SW 1271 (cell line): ENCODE data around the gene PILRA.
"Not testable (repeated sequence)": the region's sequence is repeated elsewhere in the genome, so short reads cannot be mapped to it uniquely, and the experiment has no call there.

Experiments
- DNase-seq, 2 experiments: peaks; one replicate each; lab custom pipeline; 2025; lab: John Stamatoyannopoulos, UW

Gene PILRA

DNA sequence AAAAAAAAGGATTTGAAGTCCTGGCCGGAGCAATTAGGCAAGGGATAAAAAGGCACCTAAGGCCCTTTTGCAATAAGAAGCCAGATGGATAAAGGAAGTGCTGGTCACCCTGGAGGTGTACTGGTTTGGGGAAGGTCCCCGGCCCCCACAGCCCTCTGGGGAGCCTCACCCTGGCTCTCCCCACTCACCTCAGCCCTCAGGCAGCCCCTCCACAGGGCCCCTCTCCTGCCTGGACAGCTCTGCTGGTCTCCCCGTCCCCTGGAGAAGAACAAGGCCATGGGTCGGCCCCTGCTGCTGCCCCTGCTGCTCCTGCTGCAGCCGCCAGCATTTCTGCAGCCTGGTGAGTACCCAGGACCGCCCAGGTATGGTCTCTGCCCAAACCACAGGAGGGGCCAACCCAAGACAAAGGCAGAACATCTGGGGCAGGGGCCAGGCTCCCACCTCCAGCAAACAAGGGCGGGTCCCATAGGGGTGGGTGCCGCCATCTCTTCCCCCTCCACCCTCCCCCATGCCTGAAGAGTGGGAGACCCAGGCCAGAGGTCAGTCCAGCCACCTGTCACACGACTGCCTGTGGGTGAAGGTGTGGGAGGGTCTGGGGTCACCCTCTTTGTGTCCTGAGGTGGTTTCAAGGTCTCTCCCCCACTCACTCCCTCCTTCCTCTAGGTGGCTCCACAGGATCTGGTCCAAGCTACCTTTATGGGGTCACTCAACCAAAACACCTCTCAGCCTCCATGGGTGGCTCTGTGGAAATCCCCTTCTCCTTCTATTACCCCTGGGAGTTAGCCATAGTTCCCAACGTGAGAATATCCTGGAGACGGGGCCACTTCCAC lies 15.0 kb upstream of the PILRA start, which contains the start of gene PILRB:
Gene PILRB, plus strand, starts transcription at position 91 of the 830 bp plus-strand sequence. Its CDS starts 186 bp downstream, at position 277.
- no peak for DNase-seq

- no peak for DNase-seq
Measured at GRCh38 chr7:100358857-100359212, 14.5 kb upstream of the PILRA start.

GRCh38 chr7:100360135-100360854 lies 13.0 kb upstream of the PILRA start:
- no peak for DNase-seq

- no peak for DNase-seq
Measured at GRCh38 chr7:100363098-100363497, 10.2 kb upstream of the PILRA start.

DNA sequence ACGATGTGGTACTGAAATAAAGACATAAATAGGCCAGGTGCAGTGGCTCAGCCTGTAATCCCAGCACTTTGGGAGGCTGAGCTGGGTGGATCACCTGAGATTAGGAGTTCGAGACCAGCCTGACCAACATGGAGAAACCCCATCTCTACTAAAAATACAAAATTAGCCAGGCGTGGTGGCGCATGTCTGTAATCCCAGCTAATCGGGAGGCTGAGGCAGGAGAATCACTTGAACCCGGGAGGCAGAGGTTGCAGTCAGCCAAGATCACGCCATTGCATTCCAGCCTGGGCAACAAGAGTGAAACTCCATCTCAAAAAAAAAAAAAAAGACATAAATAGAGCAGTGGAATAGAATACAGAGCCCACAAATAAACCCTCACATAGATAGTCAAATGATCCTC lies 9.5 kb upstream of the PILRA start:
- not testable (repeated sequence) for DNase-seq

GRCh38 chr7:100364480-100364879 lies 8.8 kb upstream of the PILRA start:
- DNase-seq: no peak

DNA sequence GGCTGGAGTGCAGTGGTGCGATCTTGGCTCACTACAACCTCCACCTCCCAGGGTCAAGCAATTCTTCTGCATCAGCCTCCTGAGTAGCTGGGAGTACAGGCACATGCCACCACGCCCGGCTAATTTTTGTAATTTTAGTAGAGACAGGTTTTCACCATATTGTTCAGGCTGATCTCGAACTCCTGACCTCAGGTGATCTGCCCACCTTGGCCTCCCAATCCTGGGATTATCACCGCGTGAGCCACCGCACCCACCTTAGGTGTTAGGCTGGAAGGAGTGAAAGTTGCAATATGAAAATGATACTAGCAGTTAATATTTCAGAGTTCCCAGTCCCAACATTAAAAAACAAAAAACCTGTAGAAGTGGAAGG lies 7.3 kb upstream of the PILRA start:
- DNase-seq: not testable (repeated sequence)

DNA sequence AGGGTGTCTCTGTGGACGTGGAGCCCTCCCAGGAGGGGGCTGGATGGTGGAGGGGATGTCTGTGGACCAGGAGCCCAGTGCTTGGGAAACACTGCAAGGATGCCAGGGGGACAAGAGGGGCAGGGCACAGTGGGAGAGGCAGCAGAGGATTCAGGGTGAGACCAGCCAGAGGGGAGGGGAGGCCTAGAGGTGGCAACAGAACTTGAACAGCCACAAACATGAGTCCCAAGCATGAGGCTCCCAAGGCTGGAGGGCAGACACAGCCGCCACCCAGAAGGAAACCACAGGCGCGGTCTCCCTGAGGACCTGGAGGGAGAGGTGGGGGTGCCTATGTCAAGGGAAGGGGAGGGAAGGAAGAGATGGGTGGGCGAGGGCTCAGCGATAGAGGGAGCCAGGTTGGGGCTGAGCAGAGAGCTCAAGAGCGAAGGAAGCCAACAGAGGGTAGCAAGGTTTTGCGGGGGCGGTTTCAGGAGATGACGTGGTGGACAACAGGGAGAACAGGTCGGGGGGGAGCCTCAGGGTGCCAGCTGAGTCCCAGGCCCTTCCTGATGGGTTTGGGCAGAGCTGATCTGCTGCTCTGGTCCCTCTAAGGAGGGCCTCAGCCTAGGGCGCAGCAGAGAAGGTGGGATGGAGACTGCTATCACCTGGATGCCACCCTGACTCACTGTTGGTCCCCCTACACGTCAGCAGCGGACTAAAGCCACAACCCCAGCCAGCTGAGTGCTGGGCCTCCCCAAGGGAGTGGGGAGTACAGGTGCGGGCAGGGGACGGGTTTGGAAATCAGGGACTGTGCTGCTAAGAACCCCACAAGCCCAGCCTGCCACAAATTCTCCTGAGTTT lies 6.7 kb upstream of the PILRA start:
- no peak for DNase-seq

GRCh38 chr7:100367251-100367620 lies 6.1 kb upstream of the PILRA start:
- no peak for DNase-seq

DNA sequence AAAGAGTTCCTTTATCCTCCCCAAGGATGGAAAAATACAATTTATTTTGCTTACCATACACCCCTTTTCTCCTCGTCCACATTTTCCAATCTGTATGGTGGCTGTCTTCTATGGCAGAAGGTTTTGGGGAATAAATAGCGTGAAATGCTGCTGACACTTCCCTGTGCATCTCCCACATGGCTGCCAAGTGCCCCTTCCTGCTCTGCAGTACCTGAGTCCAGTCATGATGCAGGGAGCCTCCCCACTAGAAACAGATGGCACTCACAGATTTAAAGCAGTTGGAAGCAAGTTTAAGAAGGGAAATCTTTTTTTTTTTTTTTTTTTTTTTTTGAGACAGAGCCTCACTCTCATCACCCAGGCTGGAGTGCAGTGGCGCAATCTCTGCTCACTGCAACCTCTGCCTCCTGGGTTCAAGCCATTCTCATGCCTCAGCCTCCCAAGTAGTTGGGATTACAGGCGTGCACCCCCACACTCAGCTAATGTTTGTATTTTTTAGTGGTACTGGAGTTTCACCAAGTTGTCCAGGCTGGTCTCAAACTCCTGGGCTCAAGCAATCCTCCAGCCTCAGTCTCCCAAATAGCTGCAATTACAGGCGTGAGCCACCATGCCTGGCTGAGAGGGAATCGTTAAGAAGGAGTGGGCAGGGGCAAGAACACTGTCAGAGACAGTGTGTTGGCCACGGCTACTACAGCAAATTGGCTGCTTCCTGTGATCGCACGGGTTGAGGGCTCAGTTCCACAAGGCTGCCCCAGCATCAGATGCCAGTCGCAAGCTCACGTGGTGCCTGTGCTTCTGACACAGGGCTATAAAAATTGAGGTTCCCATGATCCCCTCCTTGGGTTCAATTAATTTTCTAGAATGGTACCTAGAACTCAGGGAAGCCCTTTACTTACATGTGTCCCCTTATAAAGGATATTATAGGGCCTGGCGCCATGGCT lies 5.3 kb upstream of the PILRA start:
- no peak for DNase-seq

GRCh38 chr7:100369105-100369504 lies 4.2 kb upstream of the PILRA start:
- no peak for DNase-seq

GRCh38 chr7:100370303-100370702 lies 3.0 kb upstream of the PILRA start:
- DNase-seq: no peak

- DNase-seq: no peak
Measured at GRCh38 chr7:100370746-100371145, 2.5 kb upstream of the PILRA start.

- DNase-seq: no peak
Measured at GRCh38 chr7:100371561-100372171, 1.6 kb upstream of the PILRA start.

- no peak for DNase-seq
Measured at GRCh38 chr7:100372256-100372655, 1.0 kb upstream of the PILRA start.

DNA sequence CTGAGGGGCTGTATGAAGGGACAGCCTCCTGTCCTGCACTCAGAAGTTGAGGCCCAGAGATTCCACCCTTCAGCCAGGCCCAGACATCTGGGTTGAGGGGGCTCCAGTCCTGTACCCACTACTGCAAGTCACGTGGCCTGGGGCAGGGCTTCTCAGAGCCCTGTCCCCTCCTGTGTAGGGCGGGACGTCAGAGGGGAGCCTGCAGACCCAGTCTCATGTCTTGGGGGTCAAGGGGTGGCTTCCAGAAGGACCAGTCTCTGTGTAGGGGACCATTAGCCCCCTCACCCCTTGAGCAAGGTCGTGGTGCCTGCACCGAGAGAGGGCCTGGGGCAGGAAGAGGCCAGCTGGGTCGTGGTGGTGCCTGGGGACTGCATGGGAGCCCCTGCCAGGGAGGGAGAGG lies 593 bp upstream of the PILRA start:
- no peak for DNase-seq

DNA sequence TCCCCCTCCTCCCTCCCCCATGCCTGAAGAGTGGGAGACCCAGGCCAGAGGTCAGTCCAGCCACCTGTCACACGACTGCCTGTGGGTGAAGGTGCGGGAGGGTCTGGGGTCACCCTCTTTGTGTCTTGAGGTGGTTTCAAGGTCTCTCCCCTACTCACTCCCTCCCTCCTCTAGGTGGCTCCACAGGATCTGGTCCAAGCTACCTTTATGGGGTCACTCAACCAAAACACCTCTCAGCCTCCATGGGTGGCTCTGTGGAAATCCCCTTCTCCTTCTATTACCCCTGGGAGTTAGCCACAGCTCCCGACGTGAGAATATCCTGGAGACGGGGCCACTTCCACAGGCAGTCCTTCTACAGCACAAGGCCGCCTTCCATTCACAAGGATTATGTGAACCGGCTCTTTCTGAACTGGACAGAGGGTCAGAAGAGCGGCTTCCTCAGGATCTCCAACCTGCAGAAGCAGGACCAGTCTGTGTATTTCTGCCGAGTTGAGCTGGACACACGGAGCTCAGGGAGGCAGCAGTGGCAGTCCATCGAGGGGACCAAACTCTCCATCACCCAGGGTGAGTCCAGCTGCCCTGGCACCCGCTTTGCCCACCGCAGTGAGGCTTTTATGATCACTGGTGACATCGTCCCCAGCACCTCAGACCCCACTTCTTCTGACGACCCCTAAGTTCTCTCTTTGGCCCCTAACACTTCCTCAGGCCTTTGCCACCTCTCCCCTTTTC lies 747 bp downstream of the PILRA start:
- DNase-seq: not testable (repeated sequence)

GRCh38 chr7:100374601-100375000 lies 1.3 kb downstream of the PILRA start:
- no peak for DNase-seq

- DNase-seq: no peak
Measured at GRCh38 chr7:100376066-100376465, 2.8 kb downstream of the PILRA start.

GRCh38 chr7:100378114-100378755 lies 4.9 kb downstream of the PILRA start:
- DNase-seq: no peak
